Measurements from ENCODE around the gene RARA. TPM values are rescaled to one million over a fixed set of nuclear protein-coding genes. Genes with fewer than 3 reads are reported as not detected.

The RARA gene
- polyA plus RNA-seq, 3 donors: 14.9 to 63.9 (median 29.4) TPM

- Histone ChIP-seq H3K9me3 (replicated peaks in 1 of 2; ENCODE audit: control insufficient read depth in 1 of 2, insufficient read depth in 1 of 2, low read length in 2 of 2) (peaks cover 0 to 3% of the 10 kb centered on the region in 2 donors), H4K20me1 (ENCODE audit: insufficient read depth, low read length) (no peaks in the 10 kb centered on the region), H3K4me2 (replicated peaks; ENCODE audit: extremely low read depth, low read length, poor library complexity, severe bottlenecking) (no peak overlapping the region), H3K4me1 (ENCODE audit: control insufficient read depth in 1 of 2, insufficient read depth in 2 of 2, low read length in 2 of 2) (peaks cover 0 to 5% of the 10 kb centered on the region in 2 donors), H3K4me3 (replicated peaks in 1 of 3; ENCODE audit: low read depth in 2 of 3, low read length in 3 of 3) (no peak overlapping the region), H3K27ac (ENCODE audit: low read depth in 1 of 2, low read length in 2 of 2) (no peak overlapping the region), H3K36me3 (replicated peaks in 1 of 2; ENCODE audit: control insufficient read depth in 1 of 2, insufficient read depth in 2 of 2, low read length in 2 of 2) (no peaks in the 10 kb centered on the region), H3K27me3 (ENCODE audit: control insufficient read depth in 2 of 2, insufficient read depth in 2 of 2, low read length in 2 of 2) (no peaks in the 10 kb centered on the region), H2AFZ (ENCODE audit: insufficient read depth, low read depth, low read length, poor library complexity, severe bottlenecking) (no peak overlapping the region), H3K9ac (ENCODE audit: insufficient read depth, low read length, poor library complexity, severe bottlenecking) (no peak overlapping the region), H3K79me2 (ENCODE audit: insufficient read depth, low read length) (no peaks in the 10 kb centered on the region)
- Mint-ChIP-seq H3K9me3 (peaks cover 6 to 15% (median 11%) of the 10 kb centered on the region in 7 donors), H3K4me3 (no peak overlapping the region), H3K27me3 (ENCODE audit: low read depth in 3 of 3) (peaks cover 0 to 11% (median 9%) of the 10 kb centered on the region in 3 donors), H3K36me3 (peaks cover 2 to 3% of the 10 kb centered on the region in 2 donors), H3K4me1 (peaks cover 15% of the 10 kb centered on the region), H3K27ac (no peak overlapping the region)
- intact Hi-C loops (cut with micrococcal nuclease): no loop called here
- WGBS (ENCODE audit: insufficient coverage): 80% methylated on average over 2 of the region's 13 CpGs
- no peak for DNase-seq
- TF ChIP-seq, protein P1, sequence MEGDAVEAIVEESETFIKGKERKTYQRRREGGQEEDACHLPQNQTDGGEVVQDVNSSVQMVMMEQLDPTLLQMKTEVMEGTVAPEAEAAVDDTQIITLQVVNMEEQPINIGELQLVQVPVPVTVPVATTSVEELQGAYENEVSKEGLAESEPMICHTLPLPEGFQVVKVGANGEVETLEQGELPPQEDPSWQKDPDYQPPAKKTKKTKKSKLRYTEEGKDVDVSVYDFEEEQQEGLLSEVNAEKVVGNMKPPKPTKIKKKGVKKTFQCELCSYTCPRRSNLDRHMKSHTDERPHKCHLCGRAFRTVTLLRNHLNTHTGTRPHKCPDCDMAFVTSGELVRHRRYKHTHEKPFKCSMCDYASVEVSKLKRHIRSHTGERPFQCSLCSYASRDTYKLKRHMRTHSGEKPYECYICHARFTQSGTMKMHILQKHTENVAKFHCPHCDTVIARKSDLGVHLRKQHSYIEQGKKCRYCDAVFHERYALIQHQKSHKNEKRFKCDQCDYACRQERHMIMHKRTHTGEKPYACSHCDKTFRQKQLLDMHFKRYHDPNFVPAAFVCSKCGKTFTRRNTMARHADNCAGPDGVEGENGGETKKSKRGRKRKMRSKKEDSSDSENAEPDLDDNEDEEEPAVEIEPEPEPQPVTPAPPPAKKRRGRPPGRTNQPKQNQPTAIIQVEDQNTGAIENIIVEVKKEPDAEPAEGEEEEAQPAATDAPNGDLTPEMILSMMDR (IDR thresholded peaks at IDR 0.05): no peak
Observed at GRCh38 chr17:40377832-40378231, 68.9 kb downstream of the RARA start.

GRCh38 chr17:40378966-40379365 lies 70.0 kb downstream of the RARA start:
- H3K4me1 ChIP-seq (ENCODE audit: control insufficient read depth in 1 of 2, insufficient read depth in 2 of 2, low read length in 2 of 2): no peaks in the 10 kb centered on the region
- TF ChIP-seq, protein P1 (IDR thresholded peaks at IDR 0.05): no peak
- no peak overlapping the region for H3K9ac ChIP-seq (ENCODE audit: insufficient read depth, low read length, poor library complexity, severe bottlenecking)
- peaks cover 3 to 12% (median 6%) of the 10 kb centered on the region in 7 donors for H3K9me3 Mint-ChIP-seq
- no peak overlapping the region for H3K4me2 ChIP-seq (replicated peaks; ENCODE audit: extremely low read depth, low read length, poor library complexity, severe bottlenecking)
- H3K27ac Mint-ChIP-seq: no peak overlapping the region
- no peaks in the 10 kb centered on the region for H3K9me3 ChIP-seq (replicated peaks in 1 of 2; ENCODE audit: control insufficient read depth in 1 of 2, insufficient read depth in 1 of 2, low read length in 2 of 2)
- peaks cover 0 to 3% of the 10 kb centered on the region in 2 donors for H3K36me3 ChIP-seq (replicated peaks in 1 of 2; ENCODE audit: control insufficient read depth in 1 of 2, insufficient read depth in 2 of 2, low read length in 2 of 2)
- peaks cover 2 to 3% of the 10 kb centered on the region in 2 donors for H3K36me3 Mint-ChIP-seq
- no peaks in the 10 kb centered on the region for H3K27me3 ChIP-seq (ENCODE audit: control insufficient read depth in 2 of 2, insufficient read depth in 2 of 2, low read length in 2 of 2)
- H3K79me2 ChIP-seq (ENCODE audit: insufficient read depth, low read length): no peaks in the 10 kb centered on the region
- no peaks in the 10 kb centered on the region for H4K20me1 ChIP-seq (ENCODE audit: insufficient read depth, low read length)
- WGBS (ENCODE audit: insufficient coverage): 96% methylated on average over 5 of the region's 7 CpGs
- intact Hi-C loops (cut with micrococcal nuclease): no loop called here
- DNase-seq: no peak
- H3K4me3 ChIP-seq (replicated peaks in 1 of 3; ENCODE audit: low read depth in 2 of 3, low read length in 3 of 3): no peak overlapping the region
- H3K27ac ChIP-seq (ENCODE audit: low read depth in 1 of 2, low read length in 2 of 2): no peak overlapping the region
- peaks cover 0 to 11% (median 9%) of the 10 kb centered on the region in 3 donors for H3K27me3 Mint-ChIP-seq (ENCODE audit: low read depth in 3 of 3)
- no peak overlapping the region for H3K4me3 Mint-ChIP-seq
- H2AFZ ChIP-seq (ENCODE audit: insufficient read depth, low read depth, low read length, poor library complexity, severe bottlenecking): no peak overlapping the region
- peaks cover 5% of the 10 kb centered on the region for H3K4me1 Mint-ChIP-seq

All from CD14-positive monocyte (primary cell).